HepG2 (cell line): Measurements from ENCODE around the gene RBM8A. TPM values are rescaled to one million over a fixed set of nuclear protein-coding genes. Genes with fewer than 3 reads are reported as not detected.

Source experiments
- ATAC-seq: fragments of 200-7000 bp; cut with Tn5 transposase; 3 replicates; pipeline ENCODE4 v1.9.1; 2020; ENCODE audit warnings: mild to moderate bottlenecking, moderate library complexity
- BruUV-seq: library from RNA; stranded (reverse); fragments of 400-500 nt; replicated peaks from 2 replicates; lab custom pipeline; 2021; lab: Mats Ljungman, UMichigan
- CTCF ChIA-PET: fragments of 300-600 bp; formaldehyde crosslinking; extraction: SDS; loops from one replicate; lab custom pipeline; 2021; ENCODE audit warnings: low total read pairs, inconsistent platforms, low intra/inter-chr PET ratio; lab: Yijun Ruan, JAX
- POLR2A ChIA-PET: fragments of 350-600 bp; sonication (Branson Sonifier 250); formaldehyde crosslinking; loops from one replicate; lab custom pipeline; 2020; ENCODE audit warnings: antibody characterized with exemption, inconsistent platforms; lab: Yijun Ruan, JAX
- DNase-seq: peaks from one replicate; pipeline ENCODE4 v3.0.0-alpha.2; 2015; ENCODE audit warnings: low spot score
- FAIRE-seq: peaks from 3 replicates; lab custom pipeline; 2011; peaks lifted over from hg19 to GRCh38; lab: Jason Lieb, UNC
- H2AFZ ChIP-seq: one replicate; pipeline ENCODE4 v1.6.1; 2011; ENCODE audit warnings: low read length, inconsistent platforms
- H3K27ac ChIP-seq: fragments of 300-600 bp; 3 replicates; pipeline ENCODE4 v1.8.0; 2011; ENCODE audit warnings: mixed run types, mild to moderate bottlenecking, mixed read lengths, low read length, inconsistent platforms; ENCODE audit not compliant: insufficient read depth; ENCODE audit errors: extremely low read length
- H3K27me3 ChIP-seq, 2 experiments: fragments of 200-600 bp in 1 of 2; 2 replicates in 1 of 2; 3 replicates in 1 of 2; pipeline versions ENCODE4 v1.6.0 to v1.8.0; 2011; ENCODE audit warnings: low read length in 2 of 2, mild to moderate bottlenecking in 2 of 2, moderate library complexity in 2 of 2, inconsistent platforms in 1 of 2; ENCODE audit not compliant: insufficient read depth in 2 of 2, control insufficient read depth in 1 of 2
- H3K36me3 ChIP-seq, 2 experiments: fragments of 200-600 bp in 1 of 2; replicated peaks in 1 of 2; 2 replicates in 1 of 2; 3 replicates in 1 of 2; pipeline versions ENCODE4 v1.5.1 to v1.8.0; 2011; ENCODE audit warnings: low read length in 2 of 2, inconsistent platforms in 1 of 2; ENCODE audit not compliant: insufficient read depth in 2 of 2, control insufficient read depth in 1 of 2
- H3K4me1 ChIP-seq: 2 replicates; pipeline ENCODE4 v1.5.1; 2012; ENCODE audit warnings: low read length, inconsistent platforms; ENCODE audit not compliant: insufficient read depth
- H3K4me2 ChIP-seq: 2 replicates; pipeline ENCODE4 v1.6.0; 2011; ENCODE audit warnings: low read depth, low read length, inconsistent platforms
- H3K4me3 ChIP-seq, 3 experiments: fragments of 200-600 bp in 1 of 3; sonication (generic), shearing (Covaris generic) in 1 of 3; replicated peaks in 1 of 3; 2 replicates each; pipeline ENCODE4 v1.5.1; 2011 to 2016; ENCODE audit warnings: low read length in 3 of 3, inconsistent platforms in 2 of 3, low read depth in 2 of 3, mild to moderate bottlenecking in 2 of 3, control low read depth in 1 of 3, mixed read lengths in 1 of 3; ENCODE audit not compliant: insufficient read depth in 1 of 3
- H3K79me2 ChIP-seq: one replicate; pipeline ENCODE4 v1.6.1; 2011; ENCODE audit warnings: low read length, inconsistent platforms; ENCODE audit not compliant: insufficient read depth
- H3K9ac ChIP-seq: 2 replicates; pipeline ENCODE4 v1.6.0; 2011; ENCODE audit warnings: mild to moderate bottlenecking, low read depth, low read length, inconsistent platforms; ENCODE audit not compliant: insufficient read depth
- H3K9me3 ChIP-seq: 2 replicates; pipeline ENCODE4 v1.5.1; 2012; ENCODE audit warnings: mild to moderate bottlenecking, low read length
- H4K20me1 ChIP-seq: 2 replicates; pipeline ENCODE4 v1.6.0; 2011; ENCODE audit warnings: inconsistent platforms, mild to moderate bottlenecking, low read length, moderate library complexity; ENCODE audit not compliant: insufficient read depth
- CEBPG ChIP-seq: IDR thresholded peaks from 2 replicates; pipeline ENCODE4 v1.6.1; 2016
- ERF ChIP-seq: IDR thresholded peaks from 2 replicates; pipeline ENCODE4 v1.6.1; 2018; ENCODE audit warnings: missing biosample characterization, missing genetic modification reagents
- ESRRA ChIP-seq: sonication (generic); formaldehyde crosslinking; IDR thresholded peaks from 2 replicates; pipeline ENCODE4 v1.5.1; 2020; ENCODE audit warnings: mild to moderate bottlenecking, low read depth, missing genetic modification reagents
- FOXM1 ChIP-seq: sonication (generic); formaldehyde crosslinking; IDR thresholded peaks from 2 replicates; pipeline ENCODE4 v1.5.0; 2020; ENCODE audit warnings: missing genetic modification reagents
- FOXO4 ChIP-seq: sonication (generic); formaldehyde crosslinking; conservative IDR thresholded peaks from 2 replicates; pipeline ENCODE4 v1.8.1; 2023; ENCODE audit warnings: missing genetic modification reagents
- KDM3A ChIP-seq: IDR thresholded peaks from 2 replicates; pipeline ENCODE4 v1.6.1; 2018; ENCODE audit warnings: low read depth, missing compliant biosample characterization
- MAZ ChIP-seq, 2 experiments: sonication (generic) in 1 of 2; formaldehyde crosslinking in 1 of 2; IDR thresholded peaks; 2 replicates each; pipeline versions ENCODE4 v1.5.0 to v1.6.1; 2012 to 2020; ENCODE audit warnings: low read depth in 2 of 2, mild to moderate bottlenecking in 2 of 2, borderline replicate concordance in 1 of 2, improper control_type of control experiment in 1 of 2, low read length in 1 of 2, missing genetic modification reagents in 1 of 2, moderate library complexity in 1 of 2
- PHF5A ChIP-seq: IDR thresholded peaks from one replicate; pipeline ENCODE4 v1.6.1; 2018; ENCODE audit warnings: low read depth, missing genetic modification reagents; ENCODE audit not compliant: unreplicated experiment
- PITX1 ChIP-seq: sonication (generic); formaldehyde crosslinking; IDR thresholded peaks from 2 replicates; pipeline ENCODE4 v1.5.1; 2020; ENCODE audit warnings: mild to moderate bottlenecking, missing genetic modification reagents
- RFX3 ChIP-seq: IDR thresholded peaks from 2 replicates; pipeline ENCODE4 v1.6.1; 2016; ENCODE audit warnings: missing biosample characterization, missing genetic modification reagents
- SOX6 ChIP-seq, 2 experiments: fragments of 450-650 bp in 1 of 2; sonication (generic) in 1 of 2; formaldehyde crosslinking in 1 of 2; IDR thresholded peaks; 2 replicates each; pipeline versions ENCODE4 v1.4.0 to v1.6.1; 2017 to 2020; ENCODE audit warnings: antibody characterized with exemption in 1 of 2, mild to moderate bottlenecking in 1 of 2, missing genetic modification reagents in 1 of 2
- SP4 ChIP-seq: sonication (generic); formaldehyde crosslinking; IDR thresholded peaks from 2 replicates; pipeline ENCODE4 v1.8.1; 2023; ENCODE audit warnings: mild to moderate bottlenecking, missing genetic modification reagents
- ZBTB20 ChIP-seq: sonication (generic); formaldehyde crosslinking; IDR thresholded peaks from 2 replicates; pipeline ENCODE4 v1.8.1; 2023; ENCODE audit warnings: missing genetic modification reagents, low read depth, mild to moderate bottlenecking, borderline replicate concordance
- ZBTB33 ChIP-seq: sonication (generic); formaldehyde crosslinking; IDR thresholded peaks from 2 replicates; pipeline ENCODE4 v1.4.0; 2020; ENCODE audit warnings: missing genetic modification reagents
- ZBTB38 ChIP-seq: sonication (generic); formaldehyde crosslinking; IDR thresholded peaks from 2 replicates; pipeline ENCODE4 v1.5.1; 2020; ENCODE audit warnings: mild to moderate bottlenecking, missing genetic modification reagents
- ZMYM4 ChIP-seq: sonication (generic); formaldehyde crosslinking; IDR thresholded peaks from 2 replicates; pipeline ENCODE4 v1.8.1; 2023; ENCODE audit warnings: mild to moderate bottlenecking, missing genetic modification reagents
- ZNF256 ChIP-seq: sonication (generic); formaldehyde crosslinking; conservative IDR thresholded peaks from 2 replicates; pipeline ENCODE4 v1.4.0; 2020; ENCODE audit warnings: missing genetic modification reagents
- ZNF331 ChIP-seq: sonication (generic); formaldehyde crosslinking; IDR thresholded peaks from 2 replicates; pipeline ENCODE4 v1.4.0; 2020; ENCODE audit warnings: missing genetic modification reagents
- ZNF713 ChIP-seq: sonication (generic); formaldehyde crosslinking; IDR thresholded peaks from 2 replicates; pipeline ENCODE4 v1.4.0; 2020; ENCODE audit warnings: mild to moderate bottlenecking, missing genetic modification reagents
- ZNF766 ChIP-seq: sonication (generic); formaldehyde crosslinking; IDR thresholded peaks from 2 replicates; pipeline ENCODE4 v1.5.0; 2020; ENCODE audit warnings: missing genetic modification reagents, borderline replicate concordance
- WGBS: methylation state at CpG from one replicate; pipeline ENCODE4 v1.1.6; 2017; ENCODE audit warnings: low lambda C conversion rate; 5-methylcytosine and 5-hydroxymethylcytosine counted together
- in situ Hi-C: cut with HindIII; loops from 2 replicates; pipeline ENCODE4 v1.10.0; 2017; ENCODE audit warnings: low pct_unique_long_range_greater_than_20kb; ENCODE audit not compliant: extremely low pct_ligation_motif_present
- intact Hi-C: fragments of 100-400 bp; cut with micrococcal nuclease; formaldehyde crosslinking; loops from one replicate; pipeline ENCODE4 v1.10.0; 2022; ENCODE audit not compliant: unreplicated experiment
- polyA plus RNA-seq, 8 experiments: library from polyadenylated mRNA; depleted of rRNA in 3 of 8; stranded (reverse) in 7 of 8; unstranded in 1 of 8; fragments of >200 nt; fragmentation: Illumina TruSeq in 4 of 8; extraction: Trizol in 4 of 8; gene quantifications; 2 replicates each; pipeline versions ENCODE4 v1.2.1 to v1.2.3, GENCODE V29; 2011 to 2016; ENCODE audit warnings: low read depth in 4 of 8, missing spikeins in 1 of 8, mixed read lengths in 1 of 8; ENCODE audit not compliant: insufficient read depth in 1 of 8
- total RNA-seq, 5 experiments: library from RNA; depleted of rRNA; stranded (reverse); fragments of >200 nt; fragmentation: Illumina TruSeq; extraction: Trizol; gene quantifications; 2 replicates each; pipeline ENCODE4 v1.2.3, GENCODE V29; 2016; ENCODE audit warnings: low read depth in 1 of 5

Gene RBM8A
- total and polyA plus RNA-seq, 2 of the 13 experiments (the other 11 are each of a cell fraction or from before 2014, with no cell fraction given), result 106 to 162 TPM

- TF ChIP-seq FOXO4 (CRISPR knock-in tag) (no peak), ERF (CRISPR knock-in tag) (no peak), ZMYM4 (CRISPR knock-in tag) (no peak), SP4 (CRISPR knock-in tag) (no peak), ZNF713 (CRISPR knock-in tag) (no peak), ZNF331 (CRISPR knock-in tag) (no peak), ZNF766 (no peak), ESRRA (CRISPR knock-in tag) (no peak), RFX3 (CRISPR knock-in tag) (no peak)
Measured at GRCh38 chr1:145886816-145887215, 40.5 kb downstream of the RBM8A start (continued).

- FAIRE-seq, result no peak
- no TSS peak for BruUV-seq
Measured at GRCh38 chr1:145886390-145886789, 40.9 kb downstream of the RBM8A start.

More at GRCh38 chr1:145886390-145886789, 40.9 kb downstream of the RBM8A start:
- intact Hi-C loops (no loop called here), in situ Hi-C loops (loop anchor here (5.0 to 10.0 kb wide), 2 partner anchors 41 to 118 kb away; partner anchors contain the start of gene RBM8A)
- Histone ChIP-seq H3K27ac (no peak overlapping the region), H3K4me3 (peak overlapping the region; percentile 63 to 80 (median 71); a peak in 5 of 6 replicates), H3K9me3 (no peaks in the 10 kb centered on the region), H4K20me1 (no peaks in the 10 kb centered on the region), H2AFZ (no peak overlapping the region), H3K4me1 (peaks cover 49% of the 10 kb centered on the region), H3K9ac (no peak overlapping the region), H3K4me2 (peak overlapping the region; percentile 75), H3K79me2 (no peaks in the 10 kb centered on the region), H3K36me3 (no peaks in the 10 kb centered on the region), H3K27me3 (peaks cover 2 to 26% of the 10 kb centered on the region in 2 experiments)
- ChIA-PET CTCF (no interaction called here), POLR2A (interaction anchor here (0.8 to 3.8 kb wide), 3 partner anchors 27 to 44 kb away, joined by 3 to 14 read pairs (median 4); partner anchors contain the start of genes PIAS3 and RBM8A)
- DNase-seq, result no peak
- TF ChIP-seq ZBTB33 (CRISPR knock-in tag) (peak; percentile 67; the same call in 1 of the 2 replicates), PITX1 (CRISPR knock-in tag) (no peak), FOXM1 (CRISPR knock-in tag) (no peak), ZNF256 (CRISPR knock-in tag) (no peak), CEBPG (CRISPR knock-in tag) (no peak), KDM3A (CRISPR knock-in tag) (no peak), MAZ (IDR thresholded peaks at IDR 0.05; ENCODE audit: borderline replicate concordance, low read depth, low read length) (no peak), MAZ (CRISPR knock-in tag; IDR thresholded peaks at IDR 0.05; ENCODE audit: low read depth) (0 out of 2 replicates have a peak, but pooled peaks have one; percentile 27), ZBTB20 (CRISPR knock-in tag) (no peak), SOX6 (IDR thresholded peaks at IDR 0.05) (no peak), SOX6 (CRISPR knock-in tag; IDR thresholded peaks at IDR 0.05) (0 out of 2 replicates have a peak, but pooled peaks have one; percentile 11), ZBTB38 (CRISPR knock-in tag) (0 out of 2 replicates have a peak, but pooled peaks have one; percentile 34), PHF5A (CRISPR knock-in tag) (no peak)
- WGBS, result 60% methylated on average over 11 of the region's 11 CpGs
- ATAC-seq, result peak; percentile 22
